Osteoblast (primary cell): ENCODE results near the gene IL18BP. TPM values are rescaled to one million over a fixed set of nuclear protein-coding genes. Genes with fewer than 3 reads are reported as not detected.

Experiments
- DNase-seq: peaks from one replicate; pipeline ENCODE4 v3.0.0; 2011; ENCODE audit warnings: low spot score, mixed read lengths; ENCODE audit not compliant: insufficient read length; ENCODE audit errors: missing footprints
- H2AFZ ChIP-seq: 2 replicates; pipeline ENCODE4 v1.6.0; 2011; ENCODE audit warnings: mild to moderate bottlenecking, low read length
- H3K27ac ChIP-seq: 2 replicates; pipeline ENCODE4 v1.5.1; 2011; ENCODE audit warnings: mild to moderate bottlenecking, low read depth, low read length, moderate library complexity
- H3K27me3 ChIP-seq: 2 replicates; pipeline ENCODE4 v1.6.0; 2012; ENCODE audit warnings: mild to moderate bottlenecking, control low read depth, inconsistent platforms, low read length, moderate library complexity; ENCODE audit not compliant: insufficient read depth
- H3K36me3 ChIP-seq: 2 replicates; pipeline ENCODE4 v1.5.1; 2011; ENCODE audit warnings: mild to moderate bottlenecking, low read length, control low read depth, moderate library complexity; ENCODE audit not compliant: insufficient read depth
- H3K4me1 ChIP-seq: 2 replicates; pipeline ENCODE4 v1.5.1; 2011; ENCODE audit warnings: mild to moderate bottlenecking, low read length, control low read depth, moderate library complexity; ENCODE audit not compliant: insufficient read depth
- H3K4me2 ChIP-seq: 2 replicates; pipeline ENCODE4 v1.6.0; 2011; ENCODE audit warnings: mild to moderate bottlenecking, low read length; ENCODE audit not compliant: insufficient read depth
- H3K4me3 ChIP-seq: fragments of 200-600 bp; sonication (generic); 3 replicates; pipeline ENCODE4 v1.5.1; 2012; ENCODE audit warnings: mild to moderate bottlenecking, low read length, inconsistent platforms; ENCODE audit not compliant: insufficient read depth
- H3K79me2 ChIP-seq: 2 replicates; pipeline ENCODE4 v1.6.0; 2012; ENCODE audit warnings: mild to moderate bottlenecking, low read length, control low read depth, inconsistent platforms; ENCODE audit not compliant: insufficient read depth
- H3K9me3 ChIP-seq: 2 replicates; pipeline ENCODE4 v1.5.1; 2011; ENCODE audit warnings: low read depth, low read length, control low read depth
- H4K20me1 ChIP-seq: 2 replicates; pipeline ENCODE4 v1.6.0; 2012; ENCODE audit warnings: mild to moderate bottlenecking, low read length, control low read depth; ENCODE audit not compliant: insufficient read depth
- CTCF ChIP-seq: IDR thresholded peaks from 2 replicates; pipeline ENCODE4 v1.5.1; 2011; ENCODE audit warnings: mild to moderate bottlenecking, low read depth, low read length, moderate library complexity; ENCODE audit errors: extremely low read depth
- total RNA-seq: library from RNA; depleted of rRNA; stranded (reverse); fragments of >200 nt; gene quantifications from 2 replicates; pipeline ENCODE4 v1.2.3, GENCODE V29; 2012

Gene IL18BP
- total RNA-seq, 1 donor, result 4.0 TPM

- H3K4me2 ChIP-seq, result no peak overlapping the region
- H2AFZ ChIP-seq, result no peak overlapping the region
- H3K27ac ChIP-seq, result no peak overlapping the region
- H3K4me1 ChIP-seq, result peaks cover 10% of the 10 kb centered on the region
- DNase-seq, result peak; percentile 66
- no peak overlapping the region for H3K4me3 ChIP-seq
- peaks cover 12% of the 10 kb centered on the region for H4K20me1 ChIP-seq
- no peaks in the 10 kb centered on the region for H3K79me2 ChIP-seq
- no peaks in the 10 kb centered on the region for H3K9me3 ChIP-seq
- H3K27me3 ChIP-seq, result no peaks in the 10 kb centered on the region
- H3K36me3 ChIP-seq, result peaks cover 4% of the 10 kb centered on the region
- no peak for TF ChIP-seq CTCF
Observed at GRCh38 chr11:71995726-71996291, 2.9 kb upstream of the IL18BP start.

GRCh38 chr11:71996517-71996916, 2.2 kb upstream of the IL18BP start:
- Histone ChIP-seq H3K4me3 (no peak overlapping the region), H3K36me3 (peaks cover 4% of the 10 kb centered on the region), H3K27ac (no peak overlapping the region), H3K4me1 (peaks cover 10% of the 10 kb centered on the region), H3K27me3 (no peaks in the 10 kb centered on the region), H4K20me1 (peaks cover 13% of the 10 kb centered on the region), H3K9me3 (no peaks in the 10 kb centered on the region), H2AFZ (no peak overlapping the region), H3K4me2 (no peak overlapping the region), H3K79me2 (no peaks in the 10 kb centered on the region)
- no peak for DNase-seq
- TF ChIP-seq CTCF, result no peak

- H3K27me3 ChIP-seq, result no peaks in the 10 kb centered on the region
- no peaks in the 10 kb centered on the region for H3K79me2 ChIP-seq
- H3K27ac ChIP-seq, result no peak overlapping the region
- DNase-seq, result peak; percentile 46
- no peak for TF ChIP-seq CTCF
- no peak overlapping the region for H2AFZ ChIP-seq
- H3K9me3 ChIP-seq, result no peaks in the 10 kb centered on the region
- H3K4me2 ChIP-seq, result no peak overlapping the region
- no peak overlapping the region for H3K4me3 ChIP-seq
- H3K36me3 ChIP-seq, result peaks cover 9% of the 10 kb centered on the region
- H4K20me1 ChIP-seq, result peaks cover 17% of the 10 kb centered on the region
- H3K4me1 ChIP-seq, result peaks cover 10% of the 10 kb centered on the region
Observed at GRCh38 chr11:71996946-71997345, 1.8 kb upstream of the IL18BP start.

- H3K27ac ChIP-seq, result no peak overlapping the region
Observed at GRCh38 chr11:71997594-71997993, 1.1 kb upstream of the IL18BP start.

More at GRCh38 chr11:71997594-71997993, 1.1 kb upstream of the IL18BP start:
- peaks cover 10% of the 10 kb centered on the region for H3K4me1 ChIP-seq
- peaks cover 14% of the 10 kb centered on the region for H3K36me3 ChIP-seq
- H3K27me3 ChIP-seq, result no peaks in the 10 kb centered on the region
- no peaks in the 10 kb centered on the region for H3K79me2 ChIP-seq
- no peak for TF ChIP-seq CTCF
- no peaks in the 10 kb centered on the region for H3K9me3 ChIP-seq
- H3K4me2 ChIP-seq, result no peak overlapping the region
- no peak for DNase-seq
- no peak overlapping the region for H3K4me3 ChIP-seq
- peaks cover 20% of the 10 kb centered on the region for H4K20me1 ChIP-seq
- no peak overlapping the region for H2AFZ ChIP-seq
